Stimulated activated CD8-positive, alpha-beta memory T cell treated with anti-CD3 and anti-CD28 coated beads, Interleukin-2, amount 100 ng/mL, for 1 hour (primary cell): Measurements from ENCODE around the gene FCSK.
"Not testable (repeated sequence)": the region's sequence is repeated elsewhere in the genome, so short reads cannot be mapped to it uniquely, and the experiment has no call there.

ENCODE experiments used
- DNase-seq, 2 donors: peaks; one replicate each; pipeline ENCODE4 v3.0.0-alpha.2; 2020; ENCODE audit warnings: low read depth in 2 of 2

FCSK gene

DNA sequence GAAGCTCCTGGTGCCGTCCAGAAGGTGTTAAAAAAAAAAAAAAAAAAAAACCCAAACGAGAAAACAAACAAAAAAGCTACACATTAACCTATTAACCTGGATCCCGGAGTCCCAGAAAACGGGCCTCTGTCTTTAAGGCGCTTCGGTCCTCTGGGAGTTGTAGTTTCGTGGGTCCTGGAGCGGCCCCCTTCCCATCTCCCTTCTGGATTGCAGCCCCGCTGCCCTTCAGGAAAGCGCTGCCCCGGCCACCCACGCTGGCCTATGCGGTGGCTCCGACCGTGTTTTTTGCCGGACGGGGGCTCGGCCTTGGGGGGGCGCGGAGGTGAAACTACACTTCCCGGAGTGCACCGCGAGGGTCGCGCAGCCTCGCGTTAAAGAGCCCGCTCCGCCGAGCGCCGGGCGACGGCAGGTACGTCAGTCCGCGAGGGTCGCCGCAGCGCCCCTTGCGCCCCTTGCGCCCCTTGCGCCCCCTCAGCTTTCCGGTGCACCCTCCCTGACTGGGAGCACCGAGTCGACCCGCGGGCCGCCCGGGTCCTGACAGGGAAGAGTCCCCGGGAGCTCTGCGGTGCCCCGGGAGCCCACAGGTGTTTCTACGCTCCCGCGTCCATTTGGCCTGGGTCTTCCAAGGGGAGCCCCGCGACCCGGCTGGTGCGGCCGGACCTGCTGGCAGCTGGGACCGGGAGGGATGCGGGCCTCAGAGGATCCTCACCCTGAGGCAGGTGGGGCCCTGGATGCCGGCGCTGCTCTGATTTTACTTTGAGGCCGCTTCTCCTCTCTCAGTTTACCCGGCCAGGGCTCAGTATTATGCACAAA, at the start of gene FCSK:
TSS of gene FCSK (plus strand) at position 374 of the 813 bp plus-strand sequence. CDS start 8,596 bp downstream, outside the sequence.
- peak; percentile 37 to 46 for DNase-seq

DNA sequence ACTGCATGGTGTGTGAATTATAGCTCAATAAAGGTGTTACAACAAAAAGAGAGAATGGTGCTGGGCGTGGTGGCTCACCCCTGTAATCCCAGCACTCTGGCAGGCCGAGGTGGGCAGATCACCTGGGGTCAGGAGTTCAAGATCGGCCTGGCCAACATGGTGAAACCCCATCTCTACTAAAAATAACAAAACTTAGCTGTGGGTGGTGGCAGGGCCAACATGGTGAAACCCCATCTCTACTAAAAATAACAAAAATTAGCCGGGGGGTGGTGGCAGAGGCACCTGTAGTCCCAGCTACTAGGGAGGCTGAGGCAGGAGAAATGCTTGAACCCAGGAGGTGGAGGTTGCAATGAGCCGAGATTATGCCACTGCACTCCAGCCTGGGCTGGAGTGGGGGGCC, 48.3 kb upstream of the FCSK start:
- not testable (repeated sequence) for DNase-seq

DNA sequence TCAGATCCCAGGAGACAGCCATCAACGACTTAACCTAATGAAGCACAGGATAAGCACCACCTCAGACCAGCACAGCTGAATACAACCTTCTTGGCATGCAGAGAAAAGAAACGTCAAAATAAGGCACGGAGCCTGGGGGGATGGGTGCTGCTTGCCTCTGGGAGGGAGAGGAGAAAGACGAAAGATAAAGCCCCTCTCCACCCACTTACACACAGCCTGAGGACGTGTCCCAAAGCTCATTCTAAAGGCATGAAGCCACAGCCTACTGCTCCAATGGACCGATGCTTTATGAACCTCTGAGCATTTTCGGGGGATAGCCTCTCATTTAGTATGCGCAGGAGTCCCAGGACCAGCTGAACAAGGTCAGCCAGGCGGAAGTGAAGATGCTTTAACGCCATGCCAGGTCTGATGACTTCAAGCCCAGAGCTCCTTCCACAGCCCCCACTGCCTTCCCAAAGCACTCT, 46.6 kb upstream of the FCSK start:
- DNase-seq = no peak

DNA sequence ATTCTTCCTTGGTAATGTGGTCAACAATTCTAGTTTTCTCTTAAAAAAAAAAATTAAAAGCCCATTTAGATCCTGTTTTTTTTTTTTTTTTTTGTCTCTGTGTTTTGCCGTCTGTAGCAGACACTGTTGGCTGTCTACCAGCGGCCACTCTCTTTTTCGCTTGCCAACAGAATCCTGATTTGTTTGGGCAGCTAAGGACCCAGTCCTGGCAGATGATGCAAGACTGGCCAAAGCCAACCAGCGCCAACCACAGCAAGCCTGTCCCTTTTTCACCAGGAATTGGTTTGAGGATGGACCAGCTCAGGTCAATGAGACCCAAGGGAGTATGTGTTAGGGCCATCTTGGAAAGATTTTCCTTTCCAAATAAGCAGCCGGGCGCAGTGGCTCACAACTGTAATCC, 43.7 kb upstream of the FCSK start:
- no peak for DNase-seq

DNA sequence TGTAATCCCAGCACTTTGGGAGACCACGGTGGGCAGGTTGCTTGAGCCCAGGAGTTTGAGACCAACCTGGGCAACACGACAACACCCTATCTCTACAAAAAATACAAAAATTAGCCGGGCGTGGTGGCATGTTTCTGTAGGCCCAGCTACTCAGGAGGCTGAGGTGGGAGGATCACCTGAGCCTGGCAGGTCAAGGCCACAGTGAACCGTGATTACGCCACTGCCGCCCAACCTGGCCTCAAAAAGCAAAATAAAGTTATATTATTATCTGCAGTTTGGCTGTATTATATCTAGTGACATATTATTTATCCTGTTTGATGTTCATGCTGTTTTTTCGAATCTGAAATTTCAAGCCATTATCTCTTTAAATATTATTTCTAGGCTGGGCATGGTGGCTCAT, 42.0 kb upstream of the FCSK start:
- DNase-seq = no peak

DNA sequence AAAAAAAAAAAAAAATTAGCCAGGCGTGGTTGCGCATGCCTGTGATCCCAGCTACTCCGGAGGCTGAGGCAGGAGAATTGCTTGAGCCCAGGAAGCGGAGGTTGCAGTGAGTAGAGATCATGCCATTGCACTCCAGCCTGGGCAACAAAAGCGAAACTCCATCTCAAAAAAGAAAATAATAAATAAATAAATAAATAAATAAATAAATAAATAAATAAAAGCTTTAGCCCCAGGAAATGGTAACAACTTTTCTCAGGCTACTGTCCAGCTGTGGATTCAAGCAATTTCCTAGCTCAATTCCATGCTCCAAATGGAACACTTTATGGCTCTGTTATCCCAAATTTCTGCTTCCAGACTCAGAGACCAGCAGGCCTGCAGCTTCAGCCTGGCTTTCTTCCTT, 40.8 kb upstream of the FCSK start:
- DNase-seq = not testable (repeated sequence)

DNA sequence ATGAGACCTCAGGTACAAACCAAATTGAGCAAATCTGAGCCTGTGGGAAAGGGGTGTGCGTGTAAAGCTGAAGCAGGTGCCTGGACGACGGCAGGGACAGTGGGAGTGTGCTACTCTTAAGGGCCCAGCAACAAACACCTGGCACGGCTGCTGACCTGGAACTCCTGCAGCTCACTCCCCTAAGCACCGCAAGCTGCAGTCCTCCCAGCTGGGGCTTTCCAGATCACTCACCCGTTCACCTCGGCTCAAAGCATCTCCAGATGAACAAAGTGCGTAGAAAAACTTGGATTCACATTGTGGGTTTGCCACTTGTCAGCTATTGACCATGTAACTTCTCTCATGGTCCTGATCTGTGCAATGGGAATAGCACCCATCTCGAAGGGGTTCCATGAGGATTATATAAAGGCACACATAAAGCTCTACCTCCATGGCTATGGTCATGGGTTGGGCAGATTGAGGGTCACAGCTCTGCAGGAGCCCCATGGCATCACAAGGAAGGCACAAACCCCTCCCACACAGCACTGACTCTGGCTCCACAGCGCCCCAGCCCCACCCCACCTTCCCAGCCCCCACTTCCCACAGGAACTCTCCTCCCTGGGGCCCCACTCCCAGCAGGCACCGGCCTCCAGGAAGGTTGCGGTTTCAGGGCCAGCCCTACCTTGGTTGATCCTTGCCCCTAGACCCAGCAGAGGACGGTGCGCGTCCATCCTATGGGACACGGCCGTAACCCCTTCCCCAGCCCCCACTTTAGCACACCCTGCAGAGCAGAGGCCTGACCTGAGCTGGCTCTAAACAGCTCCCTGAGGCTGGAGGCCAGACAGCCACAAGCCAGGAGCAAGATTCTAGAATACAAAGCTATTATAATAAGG, 37.4 kb upstream of the FCSK start:
- DNase-seq = no peak

DNA sequence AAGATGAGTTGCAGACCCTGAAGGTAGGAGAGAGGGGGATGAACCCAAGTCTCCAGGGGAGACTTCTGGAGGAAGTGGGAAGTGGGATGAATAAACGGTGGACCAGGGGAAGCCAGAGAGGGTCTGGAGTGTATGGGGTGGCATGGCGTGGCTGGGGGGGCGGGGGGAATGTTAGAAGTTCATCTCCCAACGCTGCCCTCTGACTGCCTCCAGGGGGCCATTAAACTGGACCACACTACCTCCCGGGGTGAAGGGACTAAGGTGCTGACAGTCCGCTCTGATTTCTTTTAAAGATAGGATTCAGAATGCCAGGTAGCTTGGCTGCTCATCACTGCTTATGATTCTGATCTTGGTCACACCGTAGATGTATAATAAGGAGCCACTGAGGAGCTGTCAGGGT, 36.7 kb upstream of the FCSK start:
- no peak for DNase-seq

DNA sequence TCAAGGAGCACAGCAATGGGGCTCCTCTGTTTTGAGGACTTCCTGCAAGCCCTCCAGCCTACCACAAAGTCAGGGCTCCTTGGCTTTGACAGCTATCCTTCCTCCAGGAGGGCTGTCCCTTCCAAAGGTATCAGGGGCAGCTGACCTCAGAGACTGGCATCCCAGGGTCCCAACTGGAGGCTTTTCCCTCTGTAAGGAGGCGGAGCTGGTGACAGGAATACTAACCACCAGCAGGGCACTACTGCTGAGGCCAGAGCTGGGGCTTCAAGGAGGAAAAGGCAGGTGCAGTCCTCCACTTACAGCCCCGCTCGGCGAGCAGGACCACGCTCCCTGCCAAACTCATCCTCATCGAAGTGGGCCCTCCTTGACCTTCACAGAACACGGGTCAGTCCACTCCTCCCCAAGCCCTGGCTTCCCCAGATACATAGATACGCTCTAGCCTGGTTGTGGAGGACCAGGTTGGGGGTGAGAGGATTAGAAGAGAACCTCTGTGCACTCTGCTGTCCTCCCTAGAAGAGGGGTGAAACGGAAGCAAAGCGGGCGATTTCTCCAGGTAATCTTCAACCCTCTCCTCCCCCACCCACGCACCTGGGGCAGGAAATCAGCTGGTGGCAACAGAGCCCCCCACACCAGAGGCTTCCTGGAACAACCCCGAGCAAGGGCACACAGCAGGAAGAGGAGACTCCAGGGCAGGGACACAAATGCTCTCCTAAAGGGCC, 36.0 kb upstream of the FCSK start:
- no peak for DNase-seq

DNA sequence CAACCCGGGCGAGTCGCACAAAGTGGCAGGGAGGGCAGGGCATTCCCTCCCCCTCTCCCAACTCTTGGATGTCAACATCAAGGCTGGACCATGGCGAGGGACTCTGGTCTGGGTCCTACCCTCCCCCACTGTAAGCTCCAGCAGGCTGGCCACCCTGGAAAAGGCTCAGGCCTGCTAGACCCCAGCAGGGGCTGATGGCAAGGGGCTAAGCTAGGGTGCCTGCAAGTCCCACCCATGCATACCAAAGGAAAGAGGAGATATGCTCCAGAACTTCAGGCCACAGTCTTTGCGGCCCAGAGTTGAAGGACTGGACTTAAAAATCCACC, 35.4 kb upstream of the FCSK start:
- no peak for DNase-seq

DNA sequence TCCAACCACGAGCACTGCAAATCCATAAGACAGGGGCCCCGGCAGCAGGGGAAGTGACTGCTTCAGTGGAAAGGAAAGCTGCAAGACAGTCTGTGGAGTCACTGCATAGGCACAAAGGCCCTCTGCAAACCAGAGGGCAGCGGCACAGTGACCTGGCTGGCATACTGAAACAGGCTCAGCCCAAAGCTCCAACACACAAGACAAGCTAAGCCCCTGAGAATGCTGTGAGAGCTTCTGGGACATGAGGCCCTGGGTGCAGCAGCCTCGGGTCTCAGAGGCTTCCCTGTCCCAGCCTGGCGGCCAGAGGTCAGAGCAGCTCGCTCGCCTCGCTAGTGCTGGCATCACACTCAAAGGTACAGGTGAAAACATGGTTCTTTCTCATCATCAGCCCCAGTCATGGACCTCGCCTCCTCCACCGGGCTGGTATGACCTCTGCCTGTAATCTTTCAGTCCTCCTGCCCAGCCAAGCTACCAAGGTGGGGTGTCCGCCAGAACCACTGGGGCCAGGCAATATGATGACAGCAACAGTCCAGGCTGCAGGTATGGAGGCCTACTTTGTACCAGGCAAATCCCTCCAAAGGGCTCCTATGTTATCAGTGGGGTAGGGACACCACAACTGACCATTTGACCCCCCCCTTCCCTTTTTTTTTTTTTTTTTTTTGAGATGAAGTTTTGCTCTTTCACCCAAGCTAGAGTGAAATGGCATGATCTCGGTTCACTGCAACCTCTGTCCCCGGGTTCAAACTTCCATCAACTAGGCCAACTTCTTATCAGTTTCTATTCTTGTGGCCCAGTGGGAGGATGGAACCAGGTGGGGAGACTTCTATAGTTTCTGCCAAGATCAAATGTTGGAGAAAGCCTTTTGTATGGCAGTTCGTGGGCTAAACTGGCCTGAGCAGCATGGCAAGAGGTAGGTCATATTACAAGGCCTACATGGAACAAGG, 34.7 kb upstream of the FCSK start:
- DNase-seq = no peak

DNA sequence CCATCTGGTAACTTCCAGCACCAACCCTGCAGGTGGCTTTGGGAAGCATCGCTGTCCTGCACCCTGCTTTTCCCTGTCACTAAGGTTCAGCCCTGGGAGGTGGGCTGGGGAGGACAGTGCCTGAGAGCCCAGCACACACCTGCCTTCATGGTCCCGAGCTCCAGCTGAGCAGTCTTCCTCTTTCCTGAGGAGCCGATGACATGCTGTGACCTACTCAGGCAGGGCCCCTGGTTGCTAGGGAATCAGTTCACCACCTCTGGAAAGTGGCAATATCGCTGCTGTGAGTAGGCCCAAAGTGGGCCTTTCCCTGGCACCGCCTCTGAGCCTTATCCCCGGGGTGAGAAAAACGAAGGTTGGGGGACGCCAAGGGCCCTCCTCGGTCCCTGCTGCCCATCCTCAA, 33.4 kb upstream of the FCSK start:
- DNase-seq = no peak

DNA sequence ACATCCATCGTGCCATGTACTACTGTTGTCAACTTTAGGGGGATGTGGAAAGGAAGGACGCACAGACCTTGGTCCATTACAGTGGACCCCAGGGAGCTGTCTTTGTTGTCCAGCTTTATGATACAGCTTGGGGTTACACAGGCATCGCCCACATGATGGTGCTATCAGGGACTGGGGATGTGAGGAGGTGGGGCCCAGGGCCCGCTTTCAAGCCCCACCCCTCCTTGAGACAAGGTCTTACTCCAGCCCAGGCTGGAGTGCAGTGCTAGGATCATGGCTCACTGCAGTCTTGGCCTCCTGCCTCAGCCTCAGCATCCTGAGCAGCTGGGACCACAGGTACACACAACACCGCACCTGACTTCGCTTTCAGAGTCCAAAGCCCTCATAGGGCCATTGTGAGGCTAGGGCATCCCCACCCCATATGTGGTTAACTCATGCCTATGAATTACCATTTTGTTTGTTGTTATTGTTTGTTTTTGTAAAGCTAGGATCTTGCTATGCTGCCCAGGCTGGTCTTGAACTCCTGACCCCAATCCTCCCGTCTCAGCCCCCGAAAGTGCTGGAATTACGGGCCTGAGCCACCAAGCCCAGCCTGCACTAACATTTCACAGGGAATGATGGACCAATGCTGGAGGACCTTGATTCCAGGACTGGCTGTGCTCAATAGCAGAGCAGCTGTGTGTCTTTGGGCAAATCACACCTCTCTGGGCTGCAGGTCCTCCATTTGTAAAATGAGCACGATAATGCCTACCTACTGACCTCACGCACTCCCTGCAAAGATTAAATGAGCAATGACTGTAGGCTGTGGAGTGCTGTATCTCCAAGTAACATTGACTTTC, 32.7 kb upstream of the FCSK start:
- DNase-seq = no peak

DNA sequence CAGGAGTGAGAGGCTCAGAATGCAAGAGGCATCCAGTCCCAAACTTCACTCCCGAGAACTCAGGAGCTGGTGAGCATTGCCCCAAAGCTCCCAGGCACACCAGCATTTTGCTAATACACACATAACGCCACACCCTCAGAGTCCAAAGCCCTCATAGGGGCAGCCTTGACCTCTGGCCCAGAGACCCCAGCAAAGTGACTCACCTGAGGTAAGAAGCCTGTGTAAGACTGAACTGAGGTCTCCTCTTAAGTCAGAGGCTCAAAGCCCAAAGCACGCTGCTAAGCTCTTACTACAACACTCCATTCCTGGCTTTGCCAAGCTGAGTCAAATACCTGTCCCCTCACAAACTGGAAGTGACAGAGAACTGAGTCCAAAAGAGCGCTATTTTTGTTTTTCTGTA, 31.9 kb upstream of the FCSK start:
- no peak for DNase-seq

DNA sequence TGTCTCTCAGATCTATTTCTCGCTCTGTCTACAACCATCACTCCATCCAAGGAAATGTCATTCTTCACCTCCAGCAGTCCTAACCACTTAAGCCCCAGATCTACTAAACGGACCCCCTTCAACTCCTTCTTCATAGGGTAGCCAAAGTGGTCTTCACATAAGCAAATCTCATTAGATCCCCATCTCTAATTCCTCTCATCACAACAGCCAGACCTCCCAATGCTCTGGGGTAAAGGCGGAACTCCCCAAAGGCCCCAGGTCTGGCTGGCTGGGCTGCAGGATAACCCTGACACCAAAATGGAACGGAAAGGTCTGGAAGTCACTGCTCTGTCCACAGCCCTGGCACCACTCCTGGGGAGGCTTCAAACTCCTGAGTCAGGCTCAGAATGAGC, 26.6 kb upstream of the FCSK start:
- no peak for DNase-seq

DNA sequence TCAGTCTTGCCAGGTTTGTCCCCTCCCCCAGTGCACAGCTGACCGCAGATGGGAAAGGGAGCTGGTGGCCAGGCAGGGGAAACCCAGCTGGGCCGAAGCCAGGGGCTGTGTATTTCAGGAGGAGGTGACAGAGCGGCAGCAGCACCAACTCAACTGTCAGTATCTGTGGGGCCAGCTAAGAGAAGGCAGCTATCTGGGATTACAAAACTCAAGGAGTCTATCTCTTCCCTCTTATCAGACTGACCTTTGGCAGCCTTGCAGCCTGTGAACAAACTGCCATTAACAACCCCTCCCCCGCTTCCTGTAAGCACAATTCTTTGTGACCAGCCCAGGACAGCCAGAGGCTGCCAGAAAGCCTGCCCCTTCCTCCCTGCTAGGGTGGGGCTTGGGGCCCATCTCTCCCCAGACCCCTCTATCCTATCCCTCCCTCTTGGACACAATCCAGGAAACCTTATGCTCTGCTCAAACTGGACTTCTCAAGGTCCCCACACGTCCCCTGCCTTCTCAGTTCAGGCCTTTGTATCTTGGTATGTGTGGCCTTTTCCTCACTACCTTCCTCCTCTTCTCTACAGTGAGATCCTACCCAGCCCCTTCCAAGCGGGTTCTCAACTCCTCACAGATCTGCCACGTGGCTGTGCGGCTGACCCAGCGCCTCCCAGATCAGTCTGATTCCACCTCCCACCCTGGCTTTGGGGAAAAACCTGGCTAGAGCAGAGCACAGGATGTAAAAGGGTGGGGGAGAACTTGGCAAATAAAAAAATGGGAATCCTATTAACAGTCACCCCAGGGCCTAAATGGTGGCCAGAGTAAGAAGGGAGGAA, 26.0 kb upstream of the FCSK start:
- DNase-seq = peak in 1 of 2 donors; percentile 15

DNA sequence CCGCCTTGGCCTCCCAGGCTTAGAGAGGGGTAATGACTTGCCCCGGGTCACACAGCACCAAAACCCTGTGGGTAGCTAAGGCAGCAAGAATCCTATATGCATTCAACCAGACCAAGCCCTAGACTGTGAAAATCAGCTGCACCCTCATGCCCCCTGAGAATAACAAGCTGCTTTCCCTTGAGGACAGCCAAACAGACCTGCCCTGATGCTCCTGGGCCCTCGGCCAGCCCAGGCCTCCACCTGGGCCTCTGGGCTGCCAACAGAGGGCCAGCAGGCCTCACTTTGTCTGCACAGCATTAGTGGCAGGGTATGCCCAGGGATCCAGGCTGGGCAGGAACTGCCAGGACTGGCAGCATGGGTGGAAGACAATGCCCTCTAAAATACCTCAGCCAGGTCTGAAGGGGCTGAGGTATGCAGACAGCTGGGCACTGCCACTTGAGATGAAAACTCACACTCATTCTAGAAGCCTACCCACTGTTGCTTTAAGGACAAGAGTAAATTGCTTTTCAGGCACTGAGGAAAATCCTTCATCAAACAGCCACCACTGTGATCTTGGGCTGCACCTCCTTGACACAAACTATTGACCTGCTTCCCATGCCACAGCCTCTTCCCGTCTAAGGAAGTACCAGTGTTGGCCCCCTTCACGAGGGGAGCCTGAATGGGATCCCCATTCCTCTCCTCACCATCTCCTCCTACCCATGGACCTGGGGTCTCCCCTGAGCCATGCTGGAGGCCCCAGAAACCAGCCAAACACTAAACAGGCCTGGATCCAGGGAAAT, 24.3 kb upstream of the FCSK start:
- DNase-seq = no peak

DNA sequence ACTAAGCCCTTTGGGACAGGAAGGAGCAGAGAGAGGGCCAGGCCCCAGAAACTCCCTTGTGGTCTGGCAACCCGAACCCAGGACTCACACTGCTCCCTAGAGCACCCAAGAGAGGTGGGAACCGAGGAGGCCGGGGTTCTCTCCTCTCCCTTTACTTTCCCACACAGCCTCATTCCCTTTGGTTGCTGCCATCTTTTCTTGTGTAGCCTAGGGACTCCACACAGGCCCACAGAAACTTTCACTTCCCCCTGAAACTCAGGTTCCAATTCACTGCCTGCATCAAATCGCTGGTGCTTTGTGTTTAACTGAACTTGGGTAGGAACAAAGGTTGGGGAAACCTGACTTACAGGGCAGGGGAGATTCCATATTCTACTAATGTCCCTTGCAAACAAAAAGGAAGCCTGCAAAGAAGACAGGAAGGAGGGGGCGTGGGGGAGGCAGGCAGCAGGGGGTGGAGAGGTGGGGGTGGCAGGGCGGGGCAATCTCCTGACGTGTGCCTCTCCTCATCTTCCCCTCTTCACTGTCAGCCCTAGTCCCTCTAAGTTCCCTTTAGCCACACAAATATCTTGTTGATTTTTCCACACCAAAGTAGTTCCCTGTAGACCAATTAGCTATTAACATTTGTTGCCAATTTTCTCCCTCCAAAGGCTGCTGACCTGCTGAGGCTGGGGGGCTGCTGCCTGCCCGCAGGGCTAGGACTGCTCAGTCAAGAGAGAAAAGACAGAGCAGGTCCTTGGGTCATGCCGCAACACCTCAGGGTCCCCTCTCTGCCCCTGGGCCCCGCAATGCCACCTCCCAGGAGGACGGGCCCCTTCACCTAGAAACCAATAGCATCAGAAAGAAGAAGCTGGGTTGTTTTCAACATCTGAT, 23.5 kb upstream of the FCSK start:
- DNase-seq = peak in 1 of 2 donors; percentile 31
